ENCODE results near the gene CSKMT.

DNA sequence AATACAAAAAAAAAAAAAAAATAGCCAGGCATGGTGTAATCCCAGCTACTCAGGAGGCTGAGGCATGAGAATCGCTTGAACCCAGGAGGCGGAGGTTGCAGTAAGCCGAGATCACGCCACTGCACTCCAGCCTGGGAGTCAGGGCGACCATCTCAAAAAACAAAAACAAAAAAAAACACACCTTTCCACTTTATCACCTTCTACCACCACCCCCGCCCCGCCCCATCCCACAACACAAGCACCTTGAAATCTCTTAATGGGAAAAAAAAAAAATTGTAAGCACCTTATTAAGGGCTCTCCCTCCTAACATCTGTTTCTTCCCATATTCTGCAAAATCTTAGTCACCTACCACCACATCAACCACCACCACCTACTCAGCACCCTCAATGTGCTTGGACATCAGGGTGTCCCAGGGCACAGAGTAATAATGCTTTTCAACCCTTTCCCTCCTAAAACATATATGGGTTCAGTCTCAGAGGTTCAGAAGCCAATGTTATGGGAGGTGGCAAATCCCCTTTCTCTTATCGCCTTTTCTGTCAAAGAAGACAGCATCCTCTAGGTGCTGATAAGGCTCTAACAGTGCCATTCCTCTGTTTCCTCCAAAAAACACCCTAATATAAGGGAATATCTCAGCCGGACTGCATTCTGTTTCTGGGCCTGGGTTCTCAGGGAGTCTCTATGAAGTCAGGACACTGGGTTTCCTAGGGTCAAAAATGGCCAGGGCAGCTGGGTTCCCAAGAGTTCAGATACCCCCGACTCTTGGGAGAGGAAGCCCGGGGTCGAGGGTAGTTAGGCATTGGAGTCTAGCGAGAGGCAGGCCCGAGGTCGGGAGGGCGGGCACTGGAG, 12.7 kb upstream of the CSKMT start:
- TF ChIP-seq, protein P1, sequence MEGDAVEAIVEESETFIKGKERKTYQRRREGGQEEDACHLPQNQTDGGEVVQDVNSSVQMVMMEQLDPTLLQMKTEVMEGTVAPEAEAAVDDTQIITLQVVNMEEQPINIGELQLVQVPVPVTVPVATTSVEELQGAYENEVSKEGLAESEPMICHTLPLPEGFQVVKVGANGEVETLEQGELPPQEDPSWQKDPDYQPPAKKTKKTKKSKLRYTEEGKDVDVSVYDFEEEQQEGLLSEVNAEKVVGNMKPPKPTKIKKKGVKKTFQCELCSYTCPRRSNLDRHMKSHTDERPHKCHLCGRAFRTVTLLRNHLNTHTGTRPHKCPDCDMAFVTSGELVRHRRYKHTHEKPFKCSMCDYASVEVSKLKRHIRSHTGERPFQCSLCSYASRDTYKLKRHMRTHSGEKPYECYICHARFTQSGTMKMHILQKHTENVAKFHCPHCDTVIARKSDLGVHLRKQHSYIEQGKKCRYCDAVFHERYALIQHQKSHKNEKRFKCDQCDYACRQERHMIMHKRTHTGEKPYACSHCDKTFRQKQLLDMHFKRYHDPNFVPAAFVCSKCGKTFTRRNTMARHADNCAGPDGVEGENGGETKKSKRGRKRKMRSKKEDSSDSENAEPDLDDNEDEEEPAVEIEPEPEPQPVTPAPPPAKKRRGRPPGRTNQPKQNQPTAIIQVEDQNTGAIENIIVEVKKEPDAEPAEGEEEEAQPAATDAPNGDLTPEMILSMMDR (IDR thresholded peaks at IDR 0.05 in 2 of 3, conservative IDR thresholded peaks at IDR 0.05 in 1 of 3; ENCODE audit: control insufficient read depth in 2 of 3, extremely low read depth in 1 of 3, insufficient read depth in 1 of 3, low read depth in 3 of 3, low read length in 3 of 3) = no peak
- TF ChIP-seq ATF2 (IDR thresholded peaks at IDR 0.05; ENCODE audit: low read length) (no peak), CHD1 (IDR thresholded peaks at IDR 0.05; ENCODE audit: low read depth, low read length) (no peak), ZBTB11 (CRISPR knock-in tag; IDR thresholded peaks at IDR 0.05) (no peak), RCOR1 (conservative IDR thresholded peaks at IDR 0.05; ENCODE audit: low read depth, low read length) (no peak)
